Neutrophil (primary cell): ENCODE results near the gene CRADD.
"Not testable (repeated sequence)": the region's sequence is repeated elsewhere in the genome, so short reads cannot be mapped to it uniquely, and the experiment has no call there.

ENCODE experiments used
- H3K27ac ChIP-seq: fragments of 200-600 bp; sonication (generic); 2 replicates; pipeline ENCODE4 v1.5.1; 2016; ENCODE audit warnings: mild to moderate bottlenecking, moderate library complexity
- H3K27me3 ChIP-seq: fragments of 200-600 bp; sonication (generic); 2 replicates; pipeline ENCODE4 v1.6.0; 2016; ENCODE audit warnings: mild to moderate bottlenecking
- H3K36me3 ChIP-seq: fragments of 200-600 bp; sonication (generic); 2 replicates; pipeline ENCODE4 v1.5.1; 2017
- H3K4me1 ChIP-seq, 2 experiments: fragments of 200-600 bp in 1 of 2; sonication (generic) in 1 of 2; 1 replicate in 1 of 2; 2 replicates in 1 of 2; pipeline versions ENCODE4 v1.5.1 to v1.6.1; 2013 to 2016; ENCODE audit warnings: low read depth in 1 of 2, low read length in 1 of 2, mild to moderate bottlenecking in 1 of 2, moderate library complexity in 1 of 2; ENCODE audit not compliant: control insufficient read depth in 1 of 2, insufficient read depth in 1 of 2
- H3K4me3 ChIP-seq, 2 experiments: fragments of 200-600 bp in 1 of 2; sonication (generic) in 1 of 2; 1 replicate in 1 of 2; 2 replicates in 1 of 2; pipeline ENCODE4 v1.5.1; 2013 to 2016; ENCODE audit warnings: low read depth in 1 of 2, low read length in 1 of 2, mild to moderate bottlenecking in 1 of 2, moderate library complexity in 1 of 2
- H3K9me3 ChIP-seq: fragments of 200-600 bp; sonication (generic); 2 replicates; pipeline ENCODE4 v1.5.1; 2016
- CTCF ChIP-seq: fragments of 200-600 bp; sonication (generic); IDR thresholded peaks from 2 replicates; pipeline ENCODE4 v1.5.1; 2016; ENCODE audit warnings: antibody characterized with exemption

Gene CRADD

GRCh38 chr12:93751864-93752610, 74.9 kb downstream of the CRADD start:
- Histone ChIP-seq H3K4me3 (no peak overlapping the region), H3K27ac (no peak overlapping the region), H3K36me3 (no peaks in the 10 kb centered on the region), H3K9me3 (no peaks in the 10 kb centered on the region), H3K27me3 (no peaks in the 10 kb centered on the region), H3K4me1 (no peaks in the 10 kb centered on the region)
- TF ChIP-seq CTCF = no peak

- no peak overlapping the region for H3K27ac ChIP-seq
- H3K9me3 ChIP-seq = no peaks in the 10 kb centered on the region
These were observed 76.1 kb downstream of the CRADD start for GRCh38 chr12:93753285-93753684.

GRCh38 chr12:93753838-93754429, 76.8 kb downstream of the CRADD start:
- Histone ChIP-seq H3K36me3 (no peaks in the 10 kb centered on the region), H3K27ac (no peak overlapping the region), H3K27me3 (no peaks in the 10 kb centered on the region), H3K4me3 (no peak overlapping the region), H3K4me1 (peaks cover 0 to 2% of the 10 kb centered on the region in 2 experiments), H3K9me3 (no peaks in the 10 kb centered on the region)
- no peak for TF ChIP-seq CTCF

More at GRCh38 chr12:93753285-93753684, 76.1 kb downstream of the CRADD start:
- Histone ChIP-seq H3K27me3 (no peaks in the 10 kb centered on the region), H3K4me1 (no peaks in the 10 kb centered on the region), H3K4me3 (no peak overlapping the region), H3K36me3 (no peaks in the 10 kb centered on the region)
- no peak for TF ChIP-seq CTCF

- H3K4me3 ChIP-seq, H3K9me3 ChIP-seq, H3K27me3 ChIP-seq, H3K27ac ChIP-seq, H3K4me1 ChIP-seq, H3K36me3 ChIP-seq: not testable (repeated sequence)
These were observed 77.7 kb downstream of the CRADD start for GRCh38 chr12:93754859-93755258.

GRCh38 chr12:93756288-93756687, 79.1 kb downstream of the CRADD start:
- Histone ChIP-seq H3K27ac (no peak overlapping the region), H3K27me3 (no peaks in the 10 kb centered on the region), H3K36me3 (no peaks in the 10 kb centered on the region), H3K9me3 (no peaks in the 10 kb centered on the region), H3K4me3 (no peak overlapping the region), H3K4me1 (peaks cover 0 to 4% of the 10 kb centered on the region in 2 experiments)
- TF ChIP-seq CTCF = no peak
